H9 (cell line): ENCODE results near the gene GTF3C6. TPM values are rescaled to one million over a fixed set of nuclear protein-coding genes. Genes with fewer than 3 reads are reported as not detected.

Source experiments
- DNase-seq: peaks from one replicate; pipeline ENCODE4 v3.0.0-alpha.2; 2017
- H2AFZ ChIP-seq: one replicate; pipeline ENCODE4 v1.6.1; 2013; ENCODE audit warnings: mild to moderate bottlenecking, low read length, control low read depth, moderate library complexity
- H2AK5ac ChIP-seq: 2 replicates; pipeline ENCODE4 v1.6.1; 2013; ENCODE audit warnings: low read length, control low read depth, mixed read lengths; ENCODE audit not compliant: insufficient read length
- H2BK120ac ChIP-seq: one replicate; pipeline ENCODE4 v1.6.1; 2013; ENCODE audit warnings: low read depth, mild to moderate bottlenecking, low read length, control low read depth, inconsistent platforms; ENCODE audit not compliant: poor library complexity, severe bottlenecking
- H2BK12ac ChIP-seq: 2 replicates; pipeline ENCODE4 v1.6.1; 2013; ENCODE audit warnings: low read length, control low read depth, mixed read lengths, low read depth; ENCODE audit not compliant: insufficient read length
- H2BK15ac ChIP-seq: 2 replicates; pipeline ENCODE4 v1.6.1; 2013; ENCODE audit warnings: low read depth, low read length, control low read depth
- H2BK20ac ChIP-seq: one replicate; pipeline ENCODE4 v1.6.1; 2013; ENCODE audit warnings: low read depth, mild to moderate bottlenecking, low read length, control low read depth, inconsistent platforms; ENCODE audit not compliant: poor library complexity, severe bottlenecking
- H2BK5ac ChIP-seq: 2 replicates; pipeline ENCODE4 v1.6.1; 2013; ENCODE audit warnings: low read length, control low read depth, mixed read lengths; ENCODE audit not compliant: insufficient read length
- H3K14ac ChIP-seq: 2 replicates; pipeline ENCODE4 v1.6.1; 2013; ENCODE audit warnings: low read length, control low read depth; ENCODE audit not compliant: insufficient read depth
- H3K18ac ChIP-seq: 2 replicates; pipeline ENCODE4 v1.6.1; 2013; ENCODE audit warnings: low read depth, mild to moderate bottlenecking, mixed read lengths, low read length, control low read depth; ENCODE audit not compliant: insufficient read length
- H3K23ac ChIP-seq: 2 replicates; pipeline ENCODE4 v1.6.1; 2013; ENCODE audit warnings: low read length, control low read depth, mixed read lengths, low read depth; ENCODE audit not compliant: insufficient read length
- H3K23me2 ChIP-seq: 2 replicates; pipeline ENCODE4 v1.6.1; 2013; ENCODE audit warnings: low read depth, mild to moderate bottlenecking, mixed read lengths, low read length, control low read depth; ENCODE audit not compliant: insufficient read length, poor library complexity, severe bottlenecking
- H3K27ac ChIP-seq: 2 replicates; pipeline ENCODE4 v1.5.1; 2013; ENCODE audit warnings: low read length, control low read depth, mixed read lengths, low read depth; ENCODE audit not compliant: insufficient read length
- H3K27me3 ChIP-seq: 2 replicates; pipeline ENCODE4 v1.6.1; 2013; ENCODE audit warnings: low read length, control low read depth, inconsistent platforms; ENCODE audit not compliant: insufficient read depth
- H3K4ac ChIP-seq: 2 replicates; pipeline ENCODE4 v1.6.1; 2013; ENCODE audit warnings: low read depth, mild to moderate bottlenecking, control low read depth, inconsistent platforms, low read length, moderate library complexity
- H3K4me1 ChIP-seq: 2 replicates; pipeline ENCODE4 v1.6.1; 2013; ENCODE audit warnings: low read length, control low read depth, inconsistent platforms; ENCODE audit not compliant: insufficient read depth
- H3K4me2 ChIP-seq: 2 replicates; pipeline ENCODE4 v1.6.1; 2013; ENCODE audit warnings: low read length, control low read depth, mixed read lengths; ENCODE audit not compliant: insufficient read length, insufficient read depth
- H3K56ac ChIP-seq: 2 replicates; pipeline ENCODE4 v1.6.1; 2013; ENCODE audit warnings: low read depth, mild to moderate bottlenecking, mixed read lengths, low read length, control low read depth; ENCODE audit not compliant: insufficient read length
- H3K79me1 ChIP-seq: 2 replicates; pipeline ENCODE4 v1.6.1; 2013; ENCODE audit warnings: low read depth, mild to moderate bottlenecking, moderate library complexity, low read length, control low read depth, inconsistent platforms; ENCODE audit not compliant: insufficient read depth, poor library complexity, severe bottlenecking
- H3K79me2 ChIP-seq: 2 replicates; pipeline ENCODE4 v1.6.1; 2013; ENCODE audit warnings: low read length, control low read depth, inconsistent platforms; ENCODE audit not compliant: insufficient read depth
- H3K9ac ChIP-seq: 2 replicates; pipeline ENCODE4 v1.6.1; 2013; ENCODE audit warnings: low read length, control low read depth, mixed read lengths; ENCODE audit not compliant: insufficient read length; ENCODE audit errors: extremely low read depth
- H3K9me3 ChIP-seq: one replicate; pipeline ENCODE4 v1.6.1; 2013; ENCODE audit warnings: low read depth, low read length, inconsistent platforms; ENCODE audit not compliant: control insufficient read depth
- H3T11ph ChIP-seq: one replicate; pipeline ENCODE4 v1.6.1; 2013; ENCODE audit warnings: mild to moderate bottlenecking, low read length, control low read depth, inconsistent platforms
- H4K20me1 ChIP-seq: one replicate; pipeline ENCODE4 v1.6.1; 2013; ENCODE audit not compliant: control insufficient read depth, insufficient read length, insufficient read depth
- H4K5ac ChIP-seq: 2 replicates; pipeline ENCODE4 v1.6.1; 2013; ENCODE audit warnings: low read depth, mild to moderate bottlenecking, mixed read lengths, low read length, control low read depth; ENCODE audit not compliant: insufficient read length
- H4K8ac ChIP-seq: replicated peaks from 2 replicates; pipeline ENCODE4 v1.6.1; 2013; ENCODE audit warnings: low read length, control low read depth, mixed read lengths, low read depth; ENCODE audit not compliant: insufficient read length
- H4K91ac ChIP-seq: 2 replicates; pipeline ENCODE4 v1.6.1; 2013; ENCODE audit warnings: low read depth, mild to moderate bottlenecking, moderate library complexity, mixed read lengths, low read length, control low read depth; ENCODE audit not compliant: insufficient read length
- H3K27ac Mint-ChIP-seq, 3 experiments: 2 replicates in 2 of 3; 3 replicates in 1 of 3; pipeline ENCODE4 v1.8.0; 2020 to 2021; ENCODE audit warnings: mixed read lengths in 3 of 3, mild to moderate bottlenecking in 1 of 3, moderate library complexity in 1 of 3
- H3K27me3 Mint-ChIP-seq: 2 replicates; pipeline ENCODE4 v1.8.0; 2021; ENCODE audit warnings: low read depth, mild to moderate bottlenecking, moderate library complexity, mixed read lengths
- H3K36me3 Mint-ChIP-seq, 3 experiments: 2 replicates in 2 of 3; 3 replicates in 1 of 3; pipeline ENCODE4 v1.8.0; 2020 to 2021; ENCODE audit warnings: low read depth in 3 of 3, mixed read lengths in 3 of 3; ENCODE audit not compliant: insufficient read depth in 1 of 3
- H3K4me1 Mint-ChIP-seq, 2 experiments: 2 replicates each; pipeline ENCODE4 v1.8.0; 2020; ENCODE audit warnings: mixed read lengths in 2 of 2
- H3K4me3 Mint-ChIP-seq, 2 experiments: 2 replicates in 1 of 2; 3 replicates in 1 of 2; pipeline ENCODE4 v1.8.0; 2020 to 2021; ENCODE audit warnings: mild to moderate bottlenecking in 2 of 2, mixed read lengths in 2 of 2, moderate library complexity in 1 of 2
- H3K9me3 Mint-ChIP-seq, 2 experiments: 2 replicates in 1 of 2; 3 replicates in 1 of 2; pipeline ENCODE4 v1.8.0; 2020; ENCODE audit warnings: mild to moderate bottlenecking in 2 of 2, mixed read lengths in 2 of 2, moderate library complexity in 1 of 2
- WGBS: extraction: QIAGEN DNeasy Blood & Tissue Kit; methylation state at CpG from one replicate; pipeline ENCODE4 v1.1.7; 2013; ENCODE audit warnings: missing lambda C conversion rate, low lambda C conversion rate, mixed read lengths; ENCODE audit not compliant: insufficient read length; ENCODE audit errors: extremely low coverage; 5-methylcytosine and 5-hydroxymethylcytosine counted together
- total RNA-seq: library from RNA; stranded (reverse); gene quantifications from 2 replicates; pipeline ENCODE4 v1.2.1, GENCODE V29; 2021
- TF ChIP-seq, protein P1 (sequence below): fragments of 200-600 bp; sonication (generic); conservative IDR thresholded peaks from 3 replicates; pipeline ENCODE4 v1.8.0; 2021; ENCODE audit warnings: antibody characterized with exemption, mild to moderate bottlenecking

GTF3C6 gene
- total RNA-seq, 1 experiment from 2014 or later, result 106 TPM

DNA sequence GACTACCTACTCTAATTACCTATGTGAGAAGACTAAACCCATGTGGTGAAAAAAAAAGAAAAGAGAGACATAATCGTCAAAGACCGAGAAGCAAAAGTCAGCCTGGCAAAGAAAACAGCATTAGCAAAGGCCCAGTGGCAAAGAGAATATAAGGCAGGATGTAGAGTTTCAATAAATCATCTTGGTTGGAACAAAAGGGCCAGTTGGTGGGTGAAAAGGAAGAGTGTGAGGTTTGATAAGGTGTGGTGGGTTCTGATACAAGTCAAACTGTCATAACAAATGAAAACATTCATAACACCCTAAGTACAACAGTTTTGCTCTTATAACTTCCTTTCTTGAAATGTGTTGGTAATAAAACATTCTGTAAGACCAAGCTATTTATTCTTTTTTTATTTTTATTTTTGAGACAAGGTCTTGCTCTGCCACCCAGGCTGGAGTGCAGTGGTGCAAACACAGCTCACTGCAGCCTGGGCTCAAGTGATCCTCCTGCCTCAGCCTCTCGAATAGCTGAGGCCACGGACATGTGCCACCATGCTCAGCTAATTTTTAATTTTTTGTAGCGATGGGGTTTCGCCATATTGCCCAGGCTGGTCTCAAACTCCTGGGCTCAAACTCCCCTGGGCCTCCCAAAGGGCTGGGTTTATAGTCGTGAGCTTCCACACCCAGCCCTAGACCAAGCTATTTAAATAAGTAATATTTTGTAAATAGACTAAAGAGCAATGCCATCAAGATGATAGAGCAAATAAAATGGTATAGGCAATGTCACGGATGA lies 18.9 kb upstream of the GTF3C6 start:
- Histone ChIP-seq H3K79me2 (no peaks in the 10 kb centered on the region), H4K91ac (no peak overlapping the region), H3K14ac (no peak overlapping the region), H3T11ph (no peak overlapping the region), H4K5ac (no peak overlapping the region), H3K18ac (no peak overlapping the region), H3K4me1 (no peaks in the 10 kb centered on the region), H4K20me1 (no peaks in the 10 kb centered on the region), H3K56ac (no peak overlapping the region), H2AFZ (no peak overlapping the region), H2AK5ac (no peak overlapping the region), H3K4ac (no peak overlapping the region), H3K79me1 (no peaks in the 10 kb centered on the region), H2BK120ac (no peak overlapping the region), H3K9ac (no peak overlapping the region), H2BK15ac (no peak overlapping the region), H2BK20ac (no peak overlapping the region), H3K23me2 (no peaks in the 10 kb centered on the region), H2BK5ac (no peak overlapping the region), H3K4me2 (no peak overlapping the region), H2BK12ac (no peak overlapping the region), H3K23ac (no peak overlapping the region), H3K9me3 (no peaks in the 10 kb centered on the region), H4K8ac (no peak overlapping the region), H3K27me3 (no peaks in the 10 kb centered on the region), H3K27ac (no peak overlapping the region)
- Mint-ChIP-seq H3K4me3 (no peak overlapping the region), H3K9me3 (no peaks in the 10 kb centered on the region), H3K27ac (no peak overlapping the region), H3K27me3 (no peaks in the 10 kb centered on the region; the same call in 1 of the 2 replicates), H3K36me3 (no peaks in the 10 kb centered on the region), H3K4me1 (no peaks in the 10 kb centered on the region)
- no peak for DNase-seq
- TF ChIP-seq, protein P1, sequence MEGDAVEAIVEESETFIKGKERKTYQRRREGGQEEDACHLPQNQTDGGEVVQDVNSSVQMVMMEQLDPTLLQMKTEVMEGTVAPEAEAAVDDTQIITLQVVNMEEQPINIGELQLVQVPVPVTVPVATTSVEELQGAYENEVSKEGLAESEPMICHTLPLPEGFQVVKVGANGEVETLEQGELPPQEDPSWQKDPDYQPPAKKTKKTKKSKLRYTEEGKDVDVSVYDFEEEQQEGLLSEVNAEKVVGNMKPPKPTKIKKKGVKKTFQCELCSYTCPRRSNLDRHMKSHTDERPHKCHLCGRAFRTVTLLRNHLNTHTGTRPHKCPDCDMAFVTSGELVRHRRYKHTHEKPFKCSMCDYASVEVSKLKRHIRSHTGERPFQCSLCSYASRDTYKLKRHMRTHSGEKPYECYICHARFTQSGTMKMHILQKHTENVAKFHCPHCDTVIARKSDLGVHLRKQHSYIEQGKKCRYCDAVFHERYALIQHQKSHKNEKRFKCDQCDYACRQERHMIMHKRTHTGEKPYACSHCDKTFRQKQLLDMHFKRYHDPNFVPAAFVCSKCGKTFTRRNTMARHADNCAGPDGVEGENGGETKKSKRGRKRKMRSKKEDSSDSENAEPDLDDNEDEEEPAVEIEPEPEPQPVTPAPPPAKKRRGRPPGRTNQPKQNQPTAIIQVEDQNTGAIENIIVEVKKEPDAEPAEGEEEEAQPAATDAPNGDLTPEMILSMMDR, result no peak
- no CpG with 5 or more reads among the region's 8 CpGs for WGBS
